A673 (cell line): Measurements from ENCODE around the gene PRPF40B.

Experiments
- CTCF ChIP-seq: fragments of 300-800, 200-600 bp; sonication (generic); conservative IDR thresholded peaks from 2 replicates; pipeline ENCODE4 v1.5.1; 2017; ENCODE audit warnings: low read depth, mild to moderate bottlenecking, antibody characterized with exemption, low read length, moderate library complexity, mixed read lengths
- EZH2 ChIP-seq: fragments of 200-600 bp; sonication (generic); IDR thresholded peaks from 2 replicates; pipeline ENCODE4 v1.6.1; 2017; ENCODE audit warnings: borderline replicate concordance, low read depth, mild to moderate bottlenecking, mixed read lengths, antibody characterized with exemption, low read length; ENCODE audit not compliant: poor library complexity, severe bottlenecking

- TF ChIP-seq CTCF (no peak), EZH2 (no peak)
These were observed 39.9 kb downstream of the PRPF40B start for GRCh38 chr12:49662998-49663843.
